ENCODE results near the gene RASGRF1.

- TF ChIP-seq CTCF (IDR thresholded peaks at IDR 0.05 in 8 of 11, conservative IDR thresholded peaks at IDR 0.05 in 3 of 11) (no peak), POLR2A (IDR thresholded peaks at IDR 0.05) (no peak)
Observed at GRCh38 chr15:79073336-79073735, 17.2 kb downstream of the RASGRF1 start.

All from spleen (tissue), 7 donors.